ENCODE data around the gene BNIPL. TPM values are rescaled to one million over a fixed set of nuclear protein-coding genes. Genes with fewer than 3 reads are reported as not detected.

Gene BNIPL
- total and polyA plus RNA-seq, 8 donors = 0.25 to 35.1 (median 1.3) TPM; not detected in 5

DNA sequence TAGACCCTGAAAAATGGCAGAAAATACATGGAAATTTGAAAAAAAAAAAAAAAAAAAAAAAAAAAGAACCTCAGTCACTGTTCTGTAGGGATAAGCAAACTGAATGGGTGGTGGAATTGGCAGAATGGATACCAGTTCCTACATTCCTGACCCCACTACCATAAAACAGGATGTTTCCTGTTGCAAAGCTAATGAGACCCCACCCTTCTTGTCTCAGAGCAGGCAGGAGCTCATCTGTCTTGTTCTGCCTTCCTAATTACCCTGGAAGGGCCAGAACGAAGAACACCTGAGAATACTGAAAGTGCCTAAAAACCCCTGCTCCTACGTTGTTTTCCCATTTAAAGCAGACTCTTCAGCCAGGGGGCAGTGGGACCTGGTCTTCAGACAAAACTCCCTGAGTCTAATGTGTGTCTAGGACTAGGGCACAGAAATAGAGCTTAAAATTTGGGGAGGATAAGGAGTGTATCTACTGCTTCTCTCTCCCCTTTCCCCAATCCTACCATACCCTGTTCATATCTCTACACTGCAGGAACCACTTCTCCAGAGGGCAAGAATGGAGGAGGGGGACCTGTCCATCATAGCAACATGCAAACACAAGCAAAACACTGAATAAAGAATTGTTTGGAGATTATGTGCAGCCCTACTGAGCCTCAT, 15.1 kb downstream of the BNIPL start:
- no peak for DNase-seq
- 72 to 85% (median 78%) methylated on average over 2 of the region's 2 CpGs for WGBS, 5 donors
- peaks cover 37 to 56% (median 50%) of the 10 kb centered on the region in 4 donors for H3K36me3 ChIP-seq
- no peaks in the 10 kb centered on the region for H3K27me3 ChIP-seq
- H3K4me3 ChIP-seq = no peak overlapping the region
- H3K27ac ChIP-seq = peak overlapping the region in 1 of 5 donors; percentile 20
- H3K9me3 ChIP-seq = no peaks in the 10 kb centered on the region
- TF ChIP-seq, protein P1, sequence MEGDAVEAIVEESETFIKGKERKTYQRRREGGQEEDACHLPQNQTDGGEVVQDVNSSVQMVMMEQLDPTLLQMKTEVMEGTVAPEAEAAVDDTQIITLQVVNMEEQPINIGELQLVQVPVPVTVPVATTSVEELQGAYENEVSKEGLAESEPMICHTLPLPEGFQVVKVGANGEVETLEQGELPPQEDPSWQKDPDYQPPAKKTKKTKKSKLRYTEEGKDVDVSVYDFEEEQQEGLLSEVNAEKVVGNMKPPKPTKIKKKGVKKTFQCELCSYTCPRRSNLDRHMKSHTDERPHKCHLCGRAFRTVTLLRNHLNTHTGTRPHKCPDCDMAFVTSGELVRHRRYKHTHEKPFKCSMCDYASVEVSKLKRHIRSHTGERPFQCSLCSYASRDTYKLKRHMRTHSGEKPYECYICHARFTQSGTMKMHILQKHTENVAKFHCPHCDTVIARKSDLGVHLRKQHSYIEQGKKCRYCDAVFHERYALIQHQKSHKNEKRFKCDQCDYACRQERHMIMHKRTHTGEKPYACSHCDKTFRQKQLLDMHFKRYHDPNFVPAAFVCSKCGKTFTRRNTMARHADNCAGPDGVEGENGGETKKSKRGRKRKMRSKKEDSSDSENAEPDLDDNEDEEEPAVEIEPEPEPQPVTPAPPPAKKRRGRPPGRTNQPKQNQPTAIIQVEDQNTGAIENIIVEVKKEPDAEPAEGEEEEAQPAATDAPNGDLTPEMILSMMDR (IDR thresholded peaks at IDR 0.05) = no peak
- TF ChIP-seq POLR2A (IDR thresholded peaks at IDR 0.05) (no peak), EP300 (IDR thresholded peaks at IDR 0.05) (no peak)
- intact Hi-C loops (cut with DNase I; ENCODE audit: low total_unique reads) = no loop called here
- peaks cover 13 to 56% (median 42%) of the 10 kb centered on the region in 4 donors for H3K4me1 ChIP-seq

DNA sequence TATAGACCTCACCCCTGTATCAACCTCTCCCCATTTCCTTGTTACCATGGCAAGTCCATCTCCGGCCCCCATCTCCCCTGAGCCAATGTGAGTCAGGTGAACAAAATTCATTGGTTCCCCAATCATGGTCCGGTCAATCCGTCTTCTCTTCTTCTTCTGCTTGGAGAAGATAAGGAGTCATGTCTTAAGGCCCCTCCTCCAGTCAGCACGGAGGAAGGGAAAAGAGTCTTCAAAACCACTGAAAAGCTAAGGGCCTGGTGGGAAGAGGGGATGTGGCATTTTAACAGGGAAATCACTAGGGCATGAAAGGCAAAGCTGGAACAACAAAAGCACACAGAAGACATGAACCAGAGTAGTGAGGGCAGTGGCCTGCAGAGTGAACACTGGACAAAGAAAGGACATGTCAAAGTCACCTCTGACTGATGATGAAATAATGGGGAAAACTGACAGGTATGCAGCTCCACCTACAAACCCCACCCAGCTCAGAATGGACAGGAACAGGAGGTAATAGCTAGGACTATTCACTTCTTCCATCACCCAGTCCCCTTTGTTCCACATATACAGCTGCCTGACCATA, 18.7 kb downstream of the BNIPL start:
- Histone ChIP-seq H3K27me3 (no peaks in the 10 kb centered on the region), H3K9me3 (no peaks in the 10 kb centered on the region), H3K27ac (peak overlapping the region in 4 of 5 donors; percentile 97 to 99 (median 98)), H3K4me1 (peaks cover 28 to 54% (median 42%) of the 10 kb centered on the region in 4 donors), H3K4me3 (peak overlapping the region in 1 of 4 donors; percentile 80), H3K36me3 (peaks cover 37 to 56% (median 54%) of the 10 kb centered on the region in 4 donors)
- intact Hi-C loops (cut with DNase I; ENCODE audit: low total_unique reads) = no loop called here
- 84 to 91% (median 88%) methylated on average over 4 of the region's 4 CpGs for WGBS, 5 donors
- DNase-seq = peak in 1 of 2 donors; percentile 56
- TF ChIP-seq POLR2AphosphoS5 (IDR thresholded peaks at IDR 0.05) = peak in 1 of 3 donors; percentile 9
- TF ChIP-seq, protein P1 (IDR thresholded peaks at IDR 0.05) = no peak

DNA sequence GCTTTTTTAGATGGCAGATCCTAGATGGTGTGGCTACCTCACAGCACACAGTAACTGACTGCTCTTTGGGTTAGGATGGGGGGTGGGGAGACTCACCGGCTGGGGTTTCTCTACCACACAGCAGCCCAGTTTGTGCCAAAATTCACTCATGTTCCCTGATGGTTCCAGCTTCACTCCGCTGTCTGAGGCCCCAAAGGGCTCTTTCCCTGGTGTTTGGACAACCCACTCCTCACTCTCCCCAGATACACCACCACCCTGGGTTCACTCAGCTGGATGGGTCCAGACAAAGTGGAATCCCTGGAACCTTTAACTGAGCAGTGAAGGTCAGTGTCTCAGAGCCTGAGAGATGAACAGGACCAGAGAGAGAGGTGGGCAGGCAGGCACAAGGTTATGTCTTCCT, 19.2 kb downstream of the BNIPL start:
- no peak for DNase-seq
- Histone ChIP-seq H3K4me3 (peak overlapping the region in 2 of 4 donors; percentile 77 to 80), H3K27me3 (no peaks in the 10 kb centered on the region), H3K27ac (peak overlapping the region; percentile 63 to 99 (median 97)), H3K9me3 (no peaks in the 10 kb centered on the region), H3K4me1 (peaks cover 28 to 59% (median 46%) of the 10 kb centered on the region in 4 donors), H3K36me3 (peaks cover 37 to 56% (median 51%) of the 10 kb centered on the region in 4 donors)
- WGBS, 5 donors = 43 to 90% (median 46%) methylated on average over 1 to 2 of the region's 2 CpGs
- intact Hi-C loops (cut with DNase I; ENCODE audit: low total_unique reads) = no loop called here
- TF ChIP-seq EP300 (IDR thresholded peaks at IDR 0.05) = no peak
- TF ChIP-seq, protein P1 (IDR thresholded peaks at IDR 0.05) = no peak
- no peak for TF ChIP-seq POLR2A (IDR thresholded peaks at IDR 0.05)
- no peak for TF ChIP-seq POLR2AphosphoS5 (IDR thresholded peaks at IDR 0.05)

DNA sequence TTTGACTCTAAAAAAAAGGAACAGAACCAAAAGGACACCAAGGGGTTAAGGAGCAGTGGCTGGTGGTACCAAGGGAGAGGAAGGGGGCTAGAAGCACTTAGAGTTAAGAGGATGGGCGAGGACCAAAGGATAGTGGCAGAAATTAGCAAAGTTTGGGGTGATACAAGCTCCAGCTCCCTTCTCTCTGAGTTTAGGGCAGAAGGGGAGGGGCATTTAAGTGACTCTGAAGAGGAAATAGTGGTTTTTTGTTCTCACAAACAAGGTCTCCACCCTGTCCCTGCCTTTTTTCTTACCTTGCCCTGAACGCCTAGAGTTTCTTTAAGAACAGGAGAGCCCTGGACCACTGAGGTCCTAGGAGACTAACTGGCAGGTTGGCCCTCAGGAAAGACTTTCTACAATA, 19.8 kb downstream of the BNIPL start:
- peak in 1 of 2 donors; percentile 46 for DNase-seq
- no peaks in the 10 kb centered on the region for H3K27me3 ChIP-seq
- TF ChIP-seq POLR2AphosphoS5 (IDR thresholded peaks at IDR 0.05) = no peak
- no peaks in the 10 kb centered on the region for H3K9me3 ChIP-seq
- H3K4me1 ChIP-seq = peaks cover 28 to 64% (median 49%) of the 10 kb centered on the region in 4 donors
- H3K4me3 ChIP-seq = peak overlapping the region in 2 of 4 donors; percentile 77 to 80
- intact Hi-C loops (cut with DNase I; ENCODE audit: low total_unique reads) = no loop called here
- 32 to 56% (median 48%) methylated on average over 2 of the region's 2 CpGs for WGBS, 5 donors
- H3K27ac ChIP-seq = peak overlapping the region; percentile 63 to 99 (median 97)
- H3K36me3 ChIP-seq = peaks cover 37 to 56% (median 51%) of the 10 kb centered on the region in 4 donors

Data from stomach (tissue), 9 donors.